Activated CD4-positive, alpha-beta T cell treated with anti-CD3 and anti-CD28 coated beads, Interleukin-2, amount 10 ng/mL, durations not matched to agents 7 days and 5 days (primary cell): ENCODE results near the gene DIAPH1. TPM values are rescaled to one million over a fixed set of nuclear protein-coding genes. Genes with fewer than 3 reads are reported as not detected.

Source experiments
- CTCF ChIA-PET: fragments of 350-600 bp; sonication (Branson Sonifier 250); formaldehyde crosslinking; loops from one replicate; lab custom pipeline; 2021; ENCODE audit warnings: antibody characterized with exemption; lab: Charles Lee
- POLR2A ChIA-PET: fragments of 350-600 bp; sonication (Branson Sonifier 250); formaldehyde crosslinking; loops from one replicate; lab custom pipeline; 2021; ENCODE audit warnings: antibody characterized with exemption; lab: Charles Lee
- DNase-seq: peaks from one replicate; pipeline ENCODE4 v3.0.0-alpha.2; 2020
- H3K27ac Mint-ChIP-seq: one replicate; pipeline ENCODE4 v1.8.0; 2021; ENCODE audit warnings: mild to moderate bottlenecking, moderate library complexity, mixed read lengths
- H3K27me3 Mint-ChIP-seq: one replicate; pipeline ENCODE4 v1.8.0; 2021; ENCODE audit warnings: mixed read lengths
- H3K36me3 Mint-ChIP-seq: one replicate; pipeline ENCODE4 v1.8.0; 2021; ENCODE audit warnings: low read depth, mixed read lengths
- H3K4me1 Mint-ChIP-seq: one replicate; pipeline ENCODE4 v1.8.0; 2021; ENCODE audit warnings: mixed read lengths
- H3K4me3 Mint-ChIP-seq: one replicate; pipeline ENCODE4 v1.8.0; 2021; ENCODE audit warnings: mild to moderate bottlenecking, moderate library complexity, mixed read lengths
- H3K9me3 Mint-ChIP-seq: one replicate; pipeline ENCODE4 v1.8.0; 2021; ENCODE audit warnings: mixed read lengths
- total RNA-seq, 2 experiments: library from RNA; stranded (reverse); gene quantifications; one replicate each; pipeline ENCODE4 v1.2.3, GENCODE V29; 2021

DIAPH1 gene
- total RNA-seq, 2 experiments from 2014 or later, result 297 to 302 TPM

GRCh38 chr5:141477044-141477575, 141.7 kb downstream of the DIAPH1 start:
- Mint-ChIP-seq H3K4me1 (peaks cover 19% of the 10 kb centered on the region), H3K27me3 (peaks cover 70% of the 10 kb centered on the region), H3K9me3 (no peaks in the 10 kb centered on the region), H3K36me3 (peaks cover 7% of the 10 kb centered on the region), H3K27ac (peak overlapping the region; percentile 19), H3K4me3 (peak overlapping the region; percentile 44)
- no peak for DNase-seq
- POLR2A ChIA-PET, result no interaction called here
- CTCF ChIA-PET, result interaction anchor here (2.4 kb wide), 1 partner anchor 8 kb away, joined by 6 read pairs; the partner anchor contains the start of gene PCDHGC4

DNA sequence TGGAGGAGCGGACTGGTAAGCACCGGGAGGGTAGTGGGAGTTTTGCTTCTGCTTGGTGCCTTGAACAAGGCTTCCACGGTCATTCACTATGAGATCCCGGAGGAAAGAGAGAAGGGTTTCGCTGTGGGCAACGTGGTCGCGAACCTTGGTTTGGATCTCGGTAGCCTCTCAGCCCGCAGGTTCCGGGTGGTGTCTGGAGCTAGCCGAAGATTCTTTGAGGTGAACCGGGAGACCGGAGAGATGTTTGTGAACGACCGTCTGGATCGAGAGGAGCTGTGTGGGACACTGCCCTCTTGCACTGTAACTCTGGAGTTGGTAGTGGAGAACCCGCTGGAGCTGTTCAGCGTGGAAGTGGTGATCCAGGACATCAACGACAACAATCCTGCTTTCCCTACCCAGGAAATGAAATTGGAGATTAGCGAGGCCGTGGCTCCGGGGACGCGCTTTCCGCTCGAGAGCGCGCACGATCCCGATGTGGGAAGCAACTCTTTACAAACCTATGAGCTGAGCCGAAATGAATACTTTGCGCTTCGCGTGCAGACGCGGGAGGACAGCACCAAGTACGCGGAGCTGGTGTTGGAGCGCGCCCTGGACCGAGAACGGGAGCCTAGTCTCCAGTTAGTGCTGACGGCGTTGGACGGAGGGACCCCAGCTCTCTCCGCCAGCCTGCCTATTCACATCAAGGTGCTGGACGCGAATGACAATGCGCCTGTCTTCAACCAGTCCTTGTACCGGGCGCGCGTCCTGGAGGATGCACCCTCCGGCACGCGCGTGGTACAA, 142.5 kb downstream of the DIAPH1 start:
- H3K4me1 Mint-ChIP-seq, result peaks cover 19% of the 10 kb centered on the region
- no peaks in the 10 kb centered on the region for H3K9me3 Mint-ChIP-seq
- peak overlapping the region; percentile 46 for H3K27ac Mint-ChIP-seq
- peak overlapping the region; percentile 69 for H3K4me3 Mint-ChIP-seq
- ChIA-PET POLR2A (no interaction called here), CTCF (interaction anchor here (0.7 to 2.4 kb wide), 3 partner anchors 9 to 17 kb away, joined by 3 to 6 read pairs (median 3); partner anchors contain the start of gene PCDHGC4)
- H3K27me3 Mint-ChIP-seq, result peaks cover 68% of the 10 kb centered on the region
- no peak for DNase-seq
- peaks cover 7% of the 10 kb centered on the region for H3K36me3 Mint-ChIP-seq

DNA sequence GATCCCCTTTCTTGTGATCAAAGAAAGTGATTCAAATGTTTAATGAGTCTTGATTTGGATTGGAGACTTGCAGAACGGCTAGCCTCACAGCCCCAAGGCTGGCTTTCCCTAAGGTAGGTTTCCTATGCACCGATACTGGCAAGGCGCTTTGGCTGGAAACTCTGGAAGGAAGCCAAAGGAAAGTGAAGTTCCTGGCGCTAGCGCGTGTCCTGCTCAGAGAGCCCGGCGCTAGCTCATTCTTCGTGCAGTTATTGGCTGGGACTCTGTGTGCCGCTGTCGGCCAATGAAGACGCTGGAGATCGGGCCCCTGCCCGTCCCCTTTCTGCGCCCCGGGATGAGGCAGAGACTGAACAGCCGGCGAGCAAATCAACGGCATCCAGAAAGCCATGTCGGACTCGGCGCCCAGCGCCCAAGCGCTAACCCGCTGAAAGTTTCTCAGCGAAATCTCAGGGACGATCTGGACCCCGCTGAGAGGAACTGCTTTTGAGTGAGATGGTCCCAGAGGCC, 143.1 kb downstream of the DIAPH1 start, which contains the start of gene PCDHGC3:
Gene PCDHGC3, plus strand, starts transcription at position 342 of the 507 bp plus-strand sequence. Its CDS starts 151 bp downstream, at position 493.
- ChIA-PET CTCF (interaction anchor here (0.7 to 2.4 kb wide), 6 partner anchors 10 to 57 kb away, joined by 3 to 6 read pairs (median 4); partner anchors contain the start of gene PCDHGC4), POLR2A (no interaction called here)
- no peak for DNase-seq
- H3K27ac Mint-ChIP-seq, result peak within 1 kb of the TSS; percentile 46
- H3K27me3 Mint-ChIP-seq, result peaks cover 66% of the 10 kb centered on the region
- H3K9me3 Mint-ChIP-seq, result no peaks in the 10 kb centered on the region
- peaks cover 19% of the 10 kb centered on the region for H3K4me1 Mint-ChIP-seq
- H3K36me3 Mint-ChIP-seq, result peaks cover 7% of the 10 kb centered on the region
- H3K4me3 Mint-ChIP-seq, result peak within 1 kb of the TSS; percentile 69

DNA sequence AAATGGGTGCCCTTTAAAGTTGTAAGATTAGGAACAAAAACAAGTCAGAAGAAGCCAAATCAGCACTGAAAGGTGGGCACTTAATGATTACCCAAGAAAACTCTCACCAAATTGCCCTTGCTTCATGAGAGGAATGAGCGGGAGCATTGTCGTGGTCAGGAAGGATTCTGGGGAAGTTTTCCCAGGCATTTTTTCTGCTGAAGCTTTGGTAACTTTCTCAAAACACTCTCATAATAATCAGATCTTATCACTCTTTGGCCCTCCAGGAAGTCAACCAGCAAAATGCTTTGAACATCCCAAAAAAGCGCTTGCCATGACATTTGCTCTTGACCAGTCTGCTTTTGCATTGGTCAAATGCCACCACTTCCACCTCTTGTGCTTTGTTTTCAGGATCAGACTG, 153.4 kb downstream of the DIAPH1 start:
- ChIA-PET CTCF (interaction anchor here (1.1 kb wide), 1 partner anchor 68 kb away, joined by 3 read pairs; the partner anchor contains the start of gene PCDHGB5), POLR2A (no interaction called here)
- Mint-ChIP-seq H3K27ac (no peak overlapping the region), H3K27me3 (peaks cover 10% of the 10 kb centered on the region), H3K9me3 (no peaks in the 10 kb centered on the region), H3K4me3 (no peak overlapping the region), H3K4me1 (no peaks in the 10 kb centered on the region), H3K36me3 (no peaks in the 10 kb centered on the region)
- no peak for DNase-seq

Other genes with a start within 250 kb of the DIAPH1 start
- under 1 TPM in 1 of 2 experiments, not detected in 1; 0.12 TPM for gene PCDHGB3, start 248.8 kb downstream of the DIAPH1 start, total RNA-seq
- not detected for gene PCDHGA6, start 245.1 kb downstream of the DIAPH1 start, total RNA-seq
- gene PCDHGA7, start 236.3 kb downstream of the DIAPH1 start, total RNA-seq, result not detected
- not detected for gene PCDHGB4, start 231.3 kb downstream of the DIAPH1 start, total RNA-seq
- not detected for gene PCDHGA8, start 226.4 kb downstream of the DIAPH1 start, total RNA-seq
- gene PCDHGB5, start 221.1 kb downstream of the DIAPH1 start, total RNA-seq, result not detected
- gene PCDHGA9, start 216.2 kb downstream of the DIAPH1 start, total RNA-seq, result not detected
- gene PCDHGB6, start 211.0 kb downstream of the DIAPH1 start, total RNA-seq, result under 1 TPM in 1 of 2 experiments, not detected in 1; 0.04 TPM
- gene PCDHGA10, start 206.0 kb downstream of the DIAPH1 start, total RNA-seq, result not detected
- gene PCDHGB7, start 201.3 kb downstream of the DIAPH1 start, total RNA-seq, result under 1 TPM in 1 of 2 experiments, not detected in 1; 0.07 TPM
- gene PCDHGA11, start 197.9 kb downstream of the DIAPH1 start, total RNA-seq, result not detected
- gene PCDHGA12, start 188.5 kb downstream of the DIAPH1 start, total RNA-seq, result not detected
- not detected for gene PCDHGC3, start 143.0 kb downstream of the DIAPH1 start, total RNA-seq
- gene PCDHGC4, start 134.0 kb downstream of the DIAPH1 start, total RNA-seq, result not detected
- gene PCDHGC5, start 129.9 kb downstream of the DIAPH1 start, total RNA-seq, result not detected
- 10 to 100 TPM; 70.2 to 73.9 TPM for gene HDAC3, start 17.8 kb upstream of the DIAPH1 start, total RNA-seq
- gene RELL2, start 18.0 kb upstream of the DIAPH1 start, total RNA-seq, result 10 to 100 TPM; 25.1 to 26.9 TPM
- 10 to 100 TPM; 58.0 to 59.3 TPM for gene FCHSD1, start 32.4 kb upstream of the DIAPH1 start, total RNA-seq
- 1 to 10 TPM; 4.2 to 4.6 TPM for gene ARAP3, start 63.2 kb upstream of the DIAPH1 start, total RNA-seq